K562 (cell line): Measurements from ENCODE around the gene BIRC3. TPM values are rescaled to one million over a fixed set of nuclear protein-coding genes. Genes with fewer than 3 reads are reported as not detected.

Experiments used
- ARID3A ChIP-seq: IDR thresholded peaks from 2 replicates; pipeline ENCODE4 v1.6.1; 2012; ENCODE audit warnings: low read depth, low read length, improper control_type of control experiment, borderline replicate concordance
- CC2D1A ChIP-seq: fragments of 450-650 bp; IDR thresholded peaks from 2 replicates; pipeline ENCODE4 v1.6.1; 2017; ENCODE audit warnings: mild to moderate bottlenecking
- CEBPB ChIP-seq: fragments of 450-650 bp; IDR thresholded peaks from 2 replicates; pipeline ENCODE4 v1.6.1; 2016; ENCODE audit warnings: missing genetic modification characterization, missing compliant biosample characterization
- FOXK1 ChIP-seq: sonication (generic); formaldehyde crosslinking; IDR thresholded peaks from 2 replicates; pipeline ENCODE4 v1.8.0; 2022; ENCODE audit warnings: missing genetic modification reagents, mild to moderate bottlenecking, borderline replicate concordance
- FOXM1 ChIP-seq, 2 experiments: fragments of 450-650 bp in 1 of 2; sonication (generic) in 1 of 2; formaldehyde crosslinking in 1 of 2; IDR thresholded peaks; 2 replicates each; pipeline versions ENCODE4 v1.6.1 to v1.9.0; 2017 to 2022; ENCODE audit warnings: low read depth in 2 of 2, mild to moderate bottlenecking in 2 of 2, missing genetic modification reagents in 1 of 2, moderate library complexity in 1 of 2
- JUNB ChIP-seq: fragments of 450-650 bp; formaldehyde crosslinking; conservative IDR thresholded peaks from 2 replicates; pipeline ENCODE4 v1.4.0; 2020; ENCODE audit warnings: mild to moderate bottlenecking
- MCM2 ChIP-seq: fragments of 450-650 bp; IDR thresholded peaks from 2 replicates; pipeline ENCODE4 v1.6.1; 2017; ENCODE audit warnings: low read depth, mild to moderate bottlenecking
- PBX2 ChIP-seq, 2 experiments: IDR thresholded peaks in 1 of 2; conservative IDR thresholded peaks in 1 of 2; 2 replicates each; pipeline ENCODE4 v1.6.1; 2016; ENCODE audit warnings: low read depth in 2 of 2, mild to moderate bottlenecking in 1 of 2, missing compliant biosample characterization in 1 of 2, missing genetic modification characterization in 1 of 2, moderate library complexity in 1 of 2
- RBBP5 ChIP-seq: fragments of 200-600 bp; sonication (generic); IDR thresholded peaks from 2 replicates; pipeline ENCODE4 v1.6.1; 2012; ENCODE audit warnings: borderline replicate concordance, mild to moderate bottlenecking, low read length, control low read depth, inconsistent platforms; ENCODE audit not compliant: insufficient read depth, poor library complexity, severe bottlenecking
- RFX5 ChIP-seq: IDR thresholded peaks from 2 replicates; pipeline ENCODE4 v1.6.1; 2011; ENCODE audit warnings: low read depth, mild to moderate bottlenecking, improper control_type of control experiment, low read length
- SMARCE1 ChIP-seq: fragments of 450-650 bp; IDR thresholded peaks from 2 replicates; pipeline ENCODE4 v1.7.1; 2016; ENCODE audit warnings: mild to moderate bottlenecking
- TBP ChIP-seq: optimal IDR thresholded peaks from 2 replicates; pipeline ENCODE3; 2011; ENCODE audit warnings: low read depth, low read length, improper control_type of control experiment
- ZBTB33 ChIP-seq: sonication (generic); formaldehyde crosslinking; IDR thresholded peaks from 2 replicates; pipeline ENCODE4 v1.8.1; 2023; ENCODE audit warnings: mild to moderate bottlenecking, missing genetic modification reagents
- ZNF584 ChIP-seq: fragments of 200-800 bp; sonication (Bioruptor generic); IDR thresholded peaks from 2 replicates; pipeline ENCODE4 v1.6.1; 2016; ENCODE audit warnings: low read depth, mild to moderate bottlenecking, missing genetic modification characterization, missing compliant biosample characterization
- polyA plus RNA-seq, 8 experiments: library from polyadenylated mRNA; depleted of rRNA in 4 of 8; stranded (reverse) in 5 of 8; unstranded in 3 of 8; fragments of >200 nt; fragmentation: Nextera tagmentation in 2 of 8; fragmentation: Illumina TruSeq in 1 of 8; extraction: Ambion mirVana in 2 of 8; extraction: Trizol in 1 of 8; gene quantifications; 2 replicates each; pipeline versions ENCODE4 v1.2.1 to v1.2.3, GENCODE V29; 2011 to 2014; ENCODE audit warnings: inconsistent platforms in 1 of 8, missing spikeins in 1 of 8
- total RNA-seq, 7 experiments: library from RNA; depleted of rRNA in 6 of 7; stranded (reverse); fragments of >200 nt in 6 of 7; fragmentation: Illumina TruSeq in 2 of 7; extraction: Trizol in 2 of 7; gene quantifications; 2 replicates each; pipeline versions ENCODE4 v1.2.1 to v1.2.3, GENCODE V29; 2011 to 2021; ENCODE audit warnings: low replicate concordance in 1 of 7
- TF ChIP-seq, protein P1 (sequence below), 2 experiments: fragments of 150-350 bp in 1 of 2; IDR thresholded peaks; 2 replicates each; pipeline ENCODE4 v1.6.1; 2012 to 2016; ENCODE audit warnings: low read depth in 2 of 2, low read length in 2 of 2, mild to moderate bottlenecking in 1 of 2, moderate library complexity in 1 of 2

The BIRC3 gene
- total and polyA plus RNA-seq, 9 of the 15 experiments (the other 6 are each of a cell fraction or from before 2014, with no cell fraction given): 0.08 to 0.42 (median 0.18) TPM

DNA sequence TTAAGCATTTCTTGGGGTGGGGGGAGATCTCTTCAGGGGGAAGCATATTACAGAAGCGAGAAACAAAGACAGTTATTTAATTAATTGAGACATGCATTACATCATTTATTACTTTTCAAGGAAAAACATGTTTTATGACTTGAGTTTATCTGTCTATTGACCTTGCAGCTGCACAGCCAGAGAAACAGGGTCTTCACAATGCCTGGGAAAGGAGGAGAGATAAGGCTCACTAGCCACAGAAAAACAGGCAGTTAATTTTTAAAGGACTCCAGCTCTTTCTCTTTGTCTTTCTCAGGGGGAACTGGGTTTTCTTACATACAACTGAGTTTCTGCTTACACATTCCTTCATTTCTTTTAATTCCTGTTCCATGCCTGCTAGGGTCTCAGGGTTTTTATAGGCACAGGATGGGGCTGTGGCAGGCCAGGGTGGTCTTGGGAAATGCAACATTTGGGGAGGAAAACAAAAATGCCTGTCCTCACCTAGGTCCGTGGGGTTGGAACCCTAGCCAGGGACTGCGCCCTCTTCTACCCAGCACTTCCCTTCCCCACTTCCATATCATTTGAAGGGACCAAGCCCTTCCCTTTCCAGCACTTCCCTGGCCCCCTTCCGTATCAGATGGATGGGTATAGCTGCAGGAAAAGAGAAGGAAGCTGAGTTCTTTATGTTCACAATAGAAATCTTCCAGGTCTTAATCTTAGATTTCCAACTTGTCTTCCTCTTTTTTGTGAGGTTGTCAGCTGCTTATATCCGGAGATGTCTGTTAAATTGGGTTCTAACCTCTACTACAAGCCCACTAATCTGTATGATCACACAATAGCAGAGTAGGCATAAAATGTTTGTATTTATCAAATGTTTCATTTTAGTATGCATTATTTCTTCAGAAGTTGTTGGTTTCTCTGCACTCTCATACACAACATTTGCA, 68.1 kb downstream of the BIRC3 start (continued):
- TF ChIP-seq ZBTB33 (CRISPR knock-in tag) (no peak), SMARCE1 (peak; percentile 50; the same call in 1 of the 2 replicates), RBBP5 (peak; percentile 16), RFX5 (no peak), FOXM1 (IDR thresholded peaks at IDR 0.05; ENCODE audit: low read depth) (peak; percentile 67), FOXM1 (CRISPR knock-in tag; IDR thresholded peaks at IDR 0.05; ENCODE audit: low read depth) (no peak), JUNB (CRISPR knock-in tag) (no peak), FOXK1 (no peak), CC2D1A (peak; percentile 86), PBX2 (CRISPR knock-in tag; IDR thresholded peaks at IDR 0.05; ENCODE audit: low read depth) (no peak), PBX2 (tag; conservative IDR thresholded peaks at IDR 0.05; ENCODE audit: low read depth) (0 out of 2 replicates have a peak, but pooled peaks have one; percentile 50), ARID3A (0 out of 2 replicates have a peak, but pooled peaks have one; percentile 10), TBP (no peak), MCM2 (no peak), CEBPB (tag) (no peak), ZNF584 (CRISPR knock-in tag) (no peak)
- TF ChIP-seq, protein P1, sequence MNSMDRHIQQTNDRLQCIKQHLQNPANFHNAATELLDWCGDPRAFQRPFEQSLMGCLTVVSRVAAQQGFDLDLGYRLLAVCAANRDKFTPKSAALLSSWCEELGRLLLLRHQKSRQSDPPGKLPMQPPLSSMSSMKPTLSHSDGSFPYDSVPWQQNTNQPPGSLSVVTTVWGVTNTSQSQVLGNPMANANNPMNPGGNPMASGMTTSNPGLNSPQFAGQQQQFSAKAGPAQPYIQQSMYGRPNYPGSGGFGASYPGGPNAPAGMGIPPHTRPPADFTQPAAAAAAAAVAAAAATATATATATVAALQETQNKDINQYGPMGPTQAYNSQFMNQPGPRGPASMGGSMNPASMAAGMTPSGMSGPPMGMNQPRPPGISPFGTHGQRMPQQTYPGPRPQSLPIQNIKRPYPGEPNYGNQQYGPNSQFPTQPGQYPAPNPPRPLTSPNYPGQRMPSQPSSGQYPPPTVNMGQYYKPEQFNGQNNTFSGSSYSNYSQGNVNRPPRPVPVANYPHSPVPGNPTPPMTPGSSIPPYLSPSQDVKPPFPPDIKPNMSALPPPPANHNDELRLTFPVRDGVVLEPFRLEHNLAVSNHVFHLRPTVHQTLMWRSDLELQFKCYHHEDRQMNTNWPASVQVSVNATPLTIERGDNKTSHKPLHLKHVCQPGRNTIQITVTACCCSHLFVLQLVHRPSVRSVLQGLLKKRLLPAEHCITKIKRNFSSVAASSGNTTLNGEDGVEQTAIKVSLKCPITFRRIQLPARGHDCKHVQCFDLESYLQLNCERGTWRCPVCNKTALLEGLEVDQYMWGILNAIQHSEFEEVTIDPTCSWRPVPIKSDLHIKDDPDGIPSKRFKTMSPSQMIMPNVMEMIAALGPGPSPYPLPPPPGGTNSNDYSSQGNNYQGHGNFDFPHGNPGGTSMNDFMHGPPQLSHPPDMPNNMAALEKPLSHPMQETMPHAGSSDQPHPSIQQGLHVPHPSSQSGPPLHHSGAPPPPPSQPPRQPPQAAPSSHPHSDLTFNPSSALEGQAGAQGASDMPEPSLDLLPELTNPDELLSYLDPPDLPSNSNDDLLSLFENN (IDR thresholded peaks at IDR 0.05; ENCODE audit: low read depth in 2 of 2, low read length in 2 of 2): no peak
